Transverse colon (tissue), 4 donors: ENCODE results near the gene MMD. TPM values are rescaled to one million over a fixed set of nuclear protein-coding genes. Genes with fewer than 3 reads are reported as not detected.

Source experiments
- total RNA-seq, 4 donors: library from RNA; depleted of rRNA; stranded (reverse); fragments of >200 nt; gene quantifications; one replicate each; pipeline ENCODE4 v1.1.0, GENCODE V29; 2016

Gene MMD
- total RNA-seq, 4 donors from 2014 or later = 4.8 to 18.9 (median 14.3) TPM

Other genes with a start within 250 kb of the MMD start
- gene HLF, start 156.9 kb downstream of the MMD start, total RNA-seq = 10 to 100 TPM in 3 of 4 donors, 1 to 10 TPM in 1; 8.5 to 17.5 (median 13.3) TPM
- not detected for gene SMIM36, start 89.6 kb upstream of the MMD start, total RNA-seq